GM12878 (cell line): ENCODE measurements around the gene CLCNKA. TPM values are rescaled to one million over a fixed set of nuclear protein-coding genes. Genes with fewer than 3 reads are reported as not detected.

ENCODE experiments used
- ASH2L ChIP-seq: fragments of 300-600, 200-600 bp; sonication (generic); IDR thresholded peaks from 2 replicates; pipeline ENCODE4 v1.6.1; 2017; ENCODE audit warnings: low read depth, mild to moderate bottlenecking, borderline replicate concordance
- BHLHE40 ChIP-seq, 2 experiments: fragments of 450-650 bp in 1 of 2; IDR thresholded peaks; 2 replicates each; pipeline ENCODE4 v1.6.1; 2011 to 2017; ENCODE audit warnings: low read depth in 2 of 2, borderline replicate concordance in 1 of 2, improper control_type of control experiment in 1 of 2, low read length in 1 of 2, mild to moderate bottlenecking in 1 of 2
- BRCA1 ChIP-seq: IDR thresholded peaks from 2 replicates; pipeline ENCODE4 v1.6.1; 2011; ENCODE audit warnings: low read depth, low read length, improper control_type of control experiment
- CBFB ChIP-seq: IDR thresholded peaks from 2 replicates; pipeline ENCODE4 v1.6.1; 2016; ENCODE audit warnings: antibody characterized with exemption, low read depth
- CBX5 ChIP-seq: sonication (generic); IDR thresholded peaks from 2 replicates; pipeline ENCODE4 v1.6.1; 2016; ENCODE audit warnings: low read depth, moderate library complexity, mild to moderate bottlenecking, inconsistent platforms
- CHD4 ChIP-seq: fragments of 200-600 bp; sonication (generic); IDR thresholded peaks from 2 replicates; pipeline ENCODE4 v1.6.1; 2016; ENCODE audit warnings: mild to moderate bottlenecking
- NKRF ChIP-seq: fragments of 450-650 bp; conservative IDR thresholded peaks from 2 replicates; pipeline ENCODE4 v1.6.1; 2017; ENCODE audit warnings: mild to moderate bottlenecking, moderate library complexity
- NR2C2 ChIP-seq: IDR thresholded peaks from 2 replicates; pipeline ENCODE4 v1.6.1; 2011; ENCODE audit warnings: borderline replicate concordance, low read depth; ENCODE audit not compliant: control insufficient read depth, insufficient read length
- NRF1 ChIP-seq: conservative IDR thresholded peaks from 2 replicates; pipeline ENCODE4 v1.6.1; 2011; ENCODE audit warnings: mild to moderate bottlenecking, low read depth, low read length, improper control_type of control experiment
- POLR2AphosphoS5 ChIP-seq: IDR thresholded peaks from 2 replicates; pipeline ENCODE4 v1.6.1; 2011; ENCODE audit warnings: mild to moderate bottlenecking, low read length, inconsistent platforms
- SMARCA5 ChIP-seq: fragments of 450-650 bp; IDR thresholded peaks from 2 replicates; pipeline ENCODE4 v1.6.1; 2017; ENCODE audit warnings: mild to moderate bottlenecking
- STAT3 ChIP-seq: IDR thresholded peaks from 2 replicates; pipeline ENCODE4 v1.6.1; 2011; ENCODE audit warnings: low read depth, low read length, improper control_type of control experiment
- USF1 ChIP-seq: IDR thresholded peaks from 2 replicates; pipeline ENCODE4 v1.6.1; 2011; ENCODE audit warnings: borderline replicate concordance, low read depth, mild to moderate bottlenecking, moderate library complexity, mixed read lengths, low read length; ENCODE audit not compliant: insufficient read depth; ENCODE audit errors: extremely low read length
- ZNF207 ChIP-seq: fragments of 450-650 bp; IDR thresholded peaks from 2 replicates; pipeline ENCODE4 v1.6.1; 2014; ENCODE audit warnings: antibody characterized with exemption, mild to moderate bottlenecking, borderline replicate concordance
- ZZZ3 ChIP-seq: IDR thresholded peaks from 2 replicates; pipeline ENCODE4 v1.6.1; 2011; ENCODE audit warnings: low read depth; ENCODE audit not compliant: control insufficient read depth, insufficient read length
- polyA plus RNA-seq, 11 experiments: library from polyadenylated mRNA; depleted of rRNA in 4 of 11; unstranded in 6 of 11; stranded (reverse) in 5 of 11; fragments of >200 nt; fragmentation: Nextera tagmentation in 4 of 11; fragmentation: Illumina TruSeq in 1 of 11; extraction: Ambion mirVana in 4 of 11; extraction: Trizol in 1 of 11; gene quantifications; 1 replicate in 1 of 11; 2 replicates in 10 of 11; pipeline versions ENCODE4 v1.2.1 to v1.2.3, GENCODE V29; 2011 to 2016; ENCODE audit warnings: inconsistent platforms in 2 of 11, missing spikeins in 2 of 11, low read depth in 1 of 11
- total RNA-seq, 4 experiments: library from RNA; depleted of rRNA in 3 of 4; stranded (reverse); fragments of >200 nt in 3 of 4; fragmentation: Illumina TruSeq in 1 of 4; extraction: Trizol in 1 of 4; gene quantifications; 2 replicates each; pipeline versions ENCODE4 v1.2.1 to v1.2.3, GENCODE V29; 2013 to 2021
- TF ChIP-seq, protein P1 (sequence below): fragments of 450-650 bp; formaldehyde crosslinking; IDR thresholded peaks from 2 replicates; pipeline ENCODE4 v1.5.0; 2022; ENCODE audit warnings: mild to moderate bottlenecking, missing genetic modification characterization
- TF ChIP-seq, protein P2 (sequence below): fragments of 450-650 bp; IDR thresholded peaks from 2 replicates; pipeline ENCODE4 v1.6.1; 2018; ENCODE audit warnings: mild to moderate bottlenecking, low read depth, moderate library complexity; ENCODE audit not compliant: partially characterized antibody
- TF ChIP-seq, protein P3 (sequence below): IDR thresholded peaks from 2 replicates; pipeline ENCODE4 v1.6.1; 2011; ENCODE audit warnings: borderline replicate concordance, low read depth, mild to moderate bottlenecking, moderate library complexity, low read length; ENCODE audit not compliant: insufficient read depth, poor library complexity, severe bottlenecking

The CLCNKA gene
- total and polyA plus RNA-seq, 10 of the 15 experiments (the other 5 are each of a cell fraction or from before 2014, with no cell fraction given), result 0.02 to 0.15 (median 0.08) TPM; not detected in 6

DNA sequence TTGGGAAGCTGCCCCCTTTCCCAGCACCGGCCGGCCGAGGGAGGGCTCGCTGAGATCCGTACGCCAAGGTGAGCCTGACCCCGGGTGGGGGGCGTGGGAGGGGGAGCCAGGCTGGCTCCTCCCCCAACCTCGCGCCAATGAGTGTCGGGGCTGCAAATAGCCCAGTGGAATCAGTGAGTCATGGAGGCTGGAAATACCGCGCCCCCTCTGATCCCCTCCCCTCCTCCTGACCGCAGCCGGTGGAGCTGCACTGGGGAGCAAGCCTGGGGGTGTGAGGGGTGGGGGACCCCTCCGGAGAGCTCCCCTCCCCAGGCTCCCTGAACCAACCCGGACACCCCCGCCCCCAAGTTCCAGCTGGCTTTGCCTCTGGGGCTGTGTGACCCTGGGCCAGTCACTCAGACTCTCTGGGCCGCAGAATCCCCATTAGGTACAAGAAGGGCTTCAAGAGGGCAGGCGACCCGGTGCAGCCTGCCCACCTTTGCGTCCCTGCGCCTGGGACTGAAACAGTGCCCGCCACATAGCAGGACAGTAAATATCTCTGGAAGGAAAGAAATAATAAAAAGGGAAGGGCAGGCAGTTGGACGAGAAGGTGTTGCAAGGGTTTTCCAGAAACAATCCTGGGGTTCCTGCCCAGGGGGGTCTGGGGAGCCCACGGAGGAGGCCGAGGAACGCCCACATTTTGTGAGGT lies 8.5 kb upstream of the CLCNKA start (continued):
- TF ChIP-seq ASH2L (no peak), BHLHE40 (IDR thresholded peaks at IDR 0.05; ENCODE audit: borderline replicate concordance in 1 of 2, low read depth in 2 of 2, low read length in 1 of 2) (no peak), NRF1 (no peak), CBFB (0 out of 2 replicates have a peak, but pooled peaks have one; percentile 43), SMARCA5 (peak; percentile 83; the same call in 1 of the 2 replicates), NR2C2 (no peak), CBX5 (no peak), ZNF207 (no peak), BRCA1 (no peak), NKRF (no peak), POLR2AphosphoS5 (no peak), USF1 (no peak), CHD4 (no peak), ZZZ3 (no peak), STAT3 (no peak)
- TF ChIP-seq, protein P1, sequence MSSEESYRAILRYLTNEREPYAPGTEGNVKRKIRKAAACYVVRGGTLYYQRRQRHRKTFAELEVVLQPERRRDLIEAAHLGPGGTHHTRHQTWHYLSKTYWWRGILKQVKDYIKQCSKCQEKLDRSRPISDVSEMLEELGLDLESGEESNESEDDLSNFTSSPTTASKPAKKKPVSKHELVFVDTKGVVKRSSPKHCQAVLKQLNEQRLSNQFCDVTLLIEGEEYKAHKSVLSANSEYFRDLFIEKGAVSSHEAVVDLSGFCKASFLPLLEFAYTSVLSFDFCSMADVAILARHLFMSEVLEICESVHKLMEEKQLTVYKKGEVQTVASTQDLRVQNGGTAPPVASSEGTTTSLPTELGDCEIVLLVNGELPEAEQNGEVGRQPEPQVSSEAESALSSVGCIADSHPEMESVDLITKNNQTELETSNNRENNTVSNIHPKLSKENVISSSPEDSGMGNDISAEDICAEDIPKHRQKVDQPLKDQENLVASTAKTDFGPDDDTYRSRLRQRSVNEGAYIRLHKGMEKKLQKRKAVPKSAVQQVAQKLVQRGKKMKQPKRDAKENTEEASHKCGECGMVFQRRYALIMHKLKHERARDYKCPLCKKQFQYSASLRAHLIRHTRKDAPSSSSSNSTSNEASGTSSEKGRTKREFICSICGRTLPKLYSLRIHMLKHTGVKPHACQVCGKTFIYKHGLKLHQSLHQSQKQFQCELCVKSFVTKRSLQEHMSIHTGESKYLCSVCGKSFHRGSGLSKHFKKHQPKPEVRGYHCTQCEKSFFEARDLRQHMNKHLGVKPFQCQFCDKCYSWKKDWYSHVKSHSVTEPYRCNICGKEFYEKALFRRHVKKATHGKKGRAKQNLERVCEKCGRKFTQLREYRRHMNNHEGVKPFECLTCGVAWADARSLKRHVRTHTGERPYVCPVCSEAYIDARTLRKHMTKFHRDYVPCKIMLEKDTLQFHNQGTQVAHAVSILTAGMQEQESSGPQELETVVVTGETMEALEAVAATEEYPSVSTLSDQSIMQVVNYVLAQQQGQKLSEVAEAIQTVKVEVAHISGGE (CRISPR knock-in tag), result no peak
- TF ChIP-seq, protein P2, sequence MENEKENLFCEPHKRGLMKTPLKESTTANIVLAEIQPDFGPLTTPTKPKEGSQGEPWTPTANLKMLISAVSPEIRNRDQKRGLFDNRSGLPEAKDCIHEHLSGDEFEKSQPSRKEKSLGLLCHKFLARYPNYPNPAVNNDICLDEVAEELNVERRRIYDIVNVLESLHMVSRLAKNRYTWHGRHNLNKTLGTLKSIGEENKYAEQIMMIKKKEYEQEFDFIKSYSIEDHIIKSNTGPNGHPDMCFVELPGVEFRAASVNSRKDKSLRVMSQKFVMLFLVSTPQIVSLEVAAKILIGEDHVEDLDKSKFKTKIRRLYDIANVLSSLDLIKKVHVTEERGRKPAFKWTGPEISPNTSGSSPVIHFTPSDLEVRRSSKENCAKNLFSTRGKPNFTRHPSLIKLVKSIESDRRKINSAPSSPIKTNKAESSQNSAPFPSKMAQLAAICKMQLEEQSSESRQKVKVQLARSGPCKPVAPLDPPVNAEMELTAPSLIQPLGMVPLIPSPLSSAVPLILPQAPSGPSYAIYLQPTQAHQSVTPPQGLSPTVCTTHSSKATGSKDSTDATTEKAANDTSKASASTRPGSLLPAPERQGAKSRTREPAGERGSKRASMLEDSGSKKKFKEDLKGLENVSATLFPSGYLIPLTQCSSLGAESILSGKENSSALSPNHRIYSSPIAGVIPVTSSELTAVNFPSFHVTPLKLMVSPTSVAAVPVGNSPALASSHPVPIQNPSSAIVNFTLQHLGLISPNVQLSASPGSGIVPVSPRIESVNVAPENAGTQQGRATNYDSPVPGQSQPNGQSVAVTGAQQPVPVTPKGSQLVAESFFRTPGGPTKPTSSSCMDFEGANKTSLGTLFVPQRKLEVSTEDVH, result no peak
- TF ChIP-seq, protein P3, sequence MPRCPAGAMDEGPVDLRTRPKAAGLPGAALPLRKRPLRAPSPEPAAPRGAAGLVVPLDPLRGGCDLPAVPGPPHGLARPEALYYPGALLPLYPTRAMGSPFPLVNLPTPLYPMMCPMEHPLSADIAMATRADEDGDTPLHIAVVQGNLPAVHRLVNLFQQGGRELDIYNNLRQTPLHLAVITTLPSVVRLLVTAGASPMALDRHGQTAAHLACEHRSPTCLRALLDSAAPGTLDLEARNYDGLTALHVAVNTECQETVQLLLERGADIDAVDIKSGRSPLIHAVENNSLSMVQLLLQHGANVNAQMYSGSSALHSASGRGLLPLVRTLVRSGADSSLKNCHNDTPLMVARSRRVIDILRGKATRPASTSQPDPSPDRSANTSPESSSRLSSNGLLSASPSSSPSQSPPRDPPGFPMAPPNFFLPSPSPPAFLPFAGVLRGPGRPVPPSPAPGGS, result peak; percentile 21
